Measurements from ENCODE around the gene IFITM10.

The IFITM10 gene

GRCh38 chr11:1776944-1777715 is 26.7 kb upstream of the IFITM10 start:
- TF ChIP-seq CTCF (IDR thresholded peaks at IDR 0.05; ENCODE audit: insufficient read depth, low read depth, low read length, missing control alignments): no peak
- DNase-seq (ENCODE audit: low read depth): no peak
- no peak overlapping the region for H3K4me3 ChIP-seq (ENCODE audit: low read depth, low read length)

GRCh38 chr11:1776331-1776851 is 26.0 kb upstream of the IFITM10 start:
- H3K4me3 ChIP-seq (ENCODE audit: low read depth, low read length): no peak overlapping the region
- no peak for TF ChIP-seq CTCF (IDR thresholded peaks at IDR 0.05; ENCODE audit: insufficient read depth, low read depth, low read length, missing control alignments)
- no peak for DNase-seq (ENCODE audit: low read depth)

- no peak overlapping the region for H3K4me3 ChIP-seq (ENCODE audit: low read depth, low read length)
- no peak for DNase-seq (ENCODE audit: low read depth)
- TF ChIP-seq CTCF (IDR thresholded peaks at IDR 0.05; ENCODE audit: insufficient read depth, low read depth, low read length, missing control alignments): no peak
Observed at GRCh38 chr11:1774886-1775285, 24.5 kb upstream of the IFITM10 start.

- TF ChIP-seq CTCF (IDR thresholded peaks at IDR 0.05; ENCODE audit: insufficient read depth, low read depth, low read length, missing control alignments): no peak
- DNase-seq (ENCODE audit: low read depth): no peak
- no peak overlapping the region for H3K4me3 ChIP-seq (ENCODE audit: low read depth, low read length)
Observed at GRCh38 chr11:1773994-1774550, 23.7 kb upstream of the IFITM10 start.

GRCh38 chr11:1773131-1773993 is 23.0 kb upstream of the IFITM10 start:
- DNase-seq (ENCODE audit: low read depth): no peak
- no peak overlapping the region for H3K4me3 ChIP-seq (ENCODE audit: low read depth, low read length)
- no peak for TF ChIP-seq CTCF (IDR thresholded peaks at IDR 0.05; ENCODE audit: insufficient read depth, low read depth, low read length, missing control alignments)

- no peak for DNase-seq (ENCODE audit: low read depth)
- H3K4me3 ChIP-seq (ENCODE audit: low read depth, low read length): no peak overlapping the region
- no peak for TF ChIP-seq CTCF (IDR thresholded peaks at IDR 0.05; ENCODE audit: insufficient read depth, low read depth, low read length, missing control alignments)
Observed at GRCh38 chr11:1772270-1773130, 22.1 kb upstream of the IFITM10 start.
